PC-3 (cell line): ENCODE measurements around the gene NR3C1. TPM values are rescaled to one million over a fixed set of nuclear protein-coding genes. Genes with fewer than 3 reads are reported as not detected.
A peak's percentile ranks its signal among the peaks of the same experiment; 100 is the strongest.

Source experiments
- ATAC-seq: fragments of 200-7000 bp; cut with Tn5 transposase; 2 replicates; pipeline ENCODE4 v1.9.1; 2020; ENCODE audit warnings: mild to moderate bottlenecking, moderate library complexity
- BruUV-seq: library from RNA; stranded (reverse); fragments of 400-500 nt; replicated peaks from 2 replicates; lab custom pipeline; 2021; lab: Mats Ljungman, UMichigan
- CTCF ChIA-PET: fragments of 300-600 bp; sonication (Branson Sonifier 250); formaldehyde crosslinking; loops from one replicate; lab custom pipeline; 2022; ENCODE audit warnings: antibody characterized with exemption; lab: Charles Lee
- POLR2A ChIA-PET: fragments of 300-600 bp; sonication (Branson Sonifier 250); formaldehyde crosslinking; loops from one replicate; lab custom pipeline; 2022; ENCODE audit warnings: antibody characterized with exemption; ENCODE audit not compliant: unreplicated experiment; lab: Charles Lee
- DNase-seq: peaks from one replicate; pipeline ENCODE4 v3.0.0-alpha.2; 2015
- H2AFZ ChIP-seq: fragments of 300-600 bp; sonication (generic); 2 replicates; pipeline ENCODE4 v1.6.0; 2016; ENCODE audit warnings: antibody characterized with exemption, low read length
- H3F3A ChIP-seq: fragments of 300-600 bp; sonication (generic); one replicate; pipeline ENCODE4 v1.6.0; 2017; ENCODE audit warnings: antibody characterized with exemption, low read length, control low read depth, mild to moderate bottlenecking; ENCODE audit not compliant: unreplicated experiment
- H3K27ac ChIP-seq: fragments of 300-600 bp; sonication (generic); 2 replicates; pipeline ENCODE4 v1.5.1; 2016; ENCODE audit warnings: mild to moderate bottlenecking, low read length
- H3K27me3 ChIP-seq: fragments of 300-600 bp; sonication (generic); 2 replicates; pipeline ENCODE4 v1.6.1; 2016; ENCODE audit warnings: low read length, mixed read lengths
- H3K36me3 ChIP-seq: fragments of 300-600 bp; sonication (generic); 2 replicates; pipeline ENCODE4 v1.6.1; 2016; ENCODE audit warnings: low read depth, mixed run types, low read length, mixed read lengths
- H3K4me1 ChIP-seq: fragments of 300-600 bp; sonication (generic); 2 replicates; pipeline ENCODE4 v1.5.1; 2016; ENCODE audit warnings: low read length; ENCODE audit not compliant: insufficient read depth
- H3K4me2 ChIP-seq: fragments of 300-600 bp; sonication (generic); 2 replicates; pipeline ENCODE4 v1.6.0; 2016; ENCODE audit warnings: low read length
- H3K4me3 ChIP-seq: fragments of 300-600 bp; sonication (generic); 2 replicates; pipeline ENCODE4 v1.5.1; 2016; ENCODE audit warnings: mild to moderate bottlenecking, low read length, mixed read lengths
- H3K79me2 ChIP-seq: fragments of 300-600 bp; sonication (generic); 2 replicates; pipeline ENCODE4 v1.6.1; 2017; ENCODE audit warnings: low read length, mixed read lengths
- H3K9ac ChIP-seq: fragments of 300-600 bp; sonication (generic); 2 replicates; pipeline ENCODE4 v1.6.0; 2016; ENCODE audit warnings: mild to moderate bottlenecking, low read length
- H3K9me2 ChIP-seq: fragments of 300-600 bp; sonication (generic); replicated peaks from 2 replicates; pipeline ENCODE4 v1.6.1; 2016; ENCODE audit warnings: mixed run types, low read length, mixed read lengths
- H3K9me3 ChIP-seq: fragments of 300-600 bp; sonication (generic); 2 replicates; pipeline ENCODE4 v1.6.1; 2016; ENCODE audit warnings: low read length, mixed read lengths
- H4K20me1 ChIP-seq: fragments of 300-600 bp; sonication (generic); 2 replicates; pipeline ENCODE4 v1.6.1; 2016; ENCODE audit warnings: low read length, mixed read lengths
- CTCF ChIP-seq: fragments of 300-600 bp; sonication (generic); conservative IDR thresholded peaks from 2 replicates; pipeline ENCODE4 v1.5.1; 2017; ENCODE audit warnings: antibody characterized with exemption, low read depth, mild to moderate bottlenecking, low read length
- EZH2 ChIP-seq: fragments of 300-600 bp; sonication (generic); IDR thresholded peaks from one replicate; pipeline ENCODE4 v1.6.1; 2017; ENCODE audit warnings: antibody characterized with exemption, mild to moderate bottlenecking, low read length; ENCODE audit not compliant: unreplicated experiment
- EZH2phosphoT487 ChIP-seq: fragments of 300-600 bp; sonication (generic); IDR thresholded peaks from 2 replicates; pipeline ENCODE4 v1.6.1; 2018; ENCODE audit warnings: mild to moderate bottlenecking, antibody characterized with exemption, low read length, borderline replicate concordance
- intact Hi-C: fragments of 100-400 bp; cut with micrococcal nuclease; formaldehyde crosslinking; loops from 2 replicates; pipeline ENCODE4 v1.9.0; 2023
- total RNA-seq: library from RNA; depleted of rRNA; stranded (reverse); fragments of >200 nt; gene quantifications from 2 replicates; pipeline ENCODE4 v1.2.3, GENCODE V29; 2014

NR3C1 gene
- total RNA-seq, 1 experiment from 2014 or later: 13.0 TPM

GRCh38 chr5:143251946-143252345 lies 151.5 kb downstream of the NR3C1 start:
- Histone ChIP-seq H3F3A (no peaks in the 10 kb centered on the region), H3K4me3 (no peak overlapping the region), H3K4me1 (peaks cover 23% of the 10 kb centered on the region), H3K4me2 (no peak overlapping the region), H3K9me2 (no peaks in the 10 kb centered on the region), H3K27ac (no peak overlapping the region), H3K9me3 (no peaks in the 10 kb centered on the region), H3K9ac (no peak overlapping the region), H2AFZ (no peak overlapping the region), H3K27me3 (no peaks in the 10 kb centered on the region), H3K79me2 (no peaks in the 10 kb centered on the region), H4K20me1 (no peaks in the 10 kb centered on the region), H3K36me3 (no peaks in the 10 kb centered on the region)
- no peak for ATAC-seq
- intact Hi-C loops: no loop called here
- ChIA-PET CTCF (no interaction called here), POLR2A (interaction anchor here (0.7 kb wide), 1 partner anchor 140 kb away, joined by 33 read pairs; no protein-coding TSS in a partner anchor)
- DNase-seq: no peak
- TF ChIP-seq CTCF (no peak), EZH2phosphoT487 (no peak), EZH2 (no peak)
- no TSS peak for BruUV-seq

GRCh38 chr5:143251190-143251589 lies 152.3 kb downstream of the NR3C1 start:
- Histone ChIP-seq H3K9me2 (no peaks in the 10 kb centered on the region), H4K20me1 (no peaks in the 10 kb centered on the region), H3K4me1 (peaks cover 28% of the 10 kb centered on the region), H3K36me3 (no peaks in the 10 kb centered on the region), H3K4me3 (no peak overlapping the region), H3K9ac (no peak overlapping the region), H3K79me2 (no peaks in the 10 kb centered on the region), H3K27me3 (no peaks in the 10 kb centered on the region), H3K9me3 (no peaks in the 10 kb centered on the region), H3K4me2 (no peak overlapping the region), H3F3A (no peaks in the 10 kb centered on the region), H2AFZ (no peak overlapping the region), H3K27ac (no peak overlapping the region)
- DNase-seq (no peak), ATAC-seq (no peak)
- CTCF ChIA-PET: no interaction called here
- TF ChIP-seq EZH2phosphoT487: no peak
- TF ChIP-seq CTCF: no peak
- no peak for TF ChIP-seq EZH2
- intact Hi-C loops: no loop called here
- POLR2A ChIA-PET: no interaction called here
- BruUV-seq: no TSS peak

- peak; percentile 9 for DNase-seq
- H3K79me2 ChIP-seq: no peaks in the 10 kb centered on the region
- H3K27ac ChIP-seq: peak overlapping the region; percentile 74
- no peaks in the 10 kb centered on the region for H3K9me3 ChIP-seq
- POLR2A ChIA-PET: interaction anchor here (0.5 to 0.6 kb wide), 2 partner anchors 28 to 76 kb away, joined by 3 to 5 read pairs; no protein-coding TSS in a partner anchor
- no peaks in the 10 kb centered on the region for H3K27me3 ChIP-seq
- ATAC-seq: no peak
- H3K4me3 ChIP-seq: no peak overlapping the region
- H2AFZ ChIP-seq: no peak overlapping the region
- H3K9ac ChIP-seq: no peak overlapping the region
- H3K4me1 ChIP-seq: peaks cover 40% of the 10 kb centered on the region
- TF ChIP-seq EZH2phosphoT487 (no peak), EZH2 (no peak), CTCF (no peak)
- CTCF ChIA-PET: no interaction called here
- intact Hi-C loops: no loop called here
- no TSS peak for BruUV-seq
- H3F3A ChIP-seq: no peaks in the 10 kb centered on the region
- H3K36me3 ChIP-seq: no peaks in the 10 kb centered on the region
- H4K20me1 ChIP-seq: no peaks in the 10 kb centered on the region
- H3K4me2 ChIP-seq: no peak overlapping the region
- H3K9me2 ChIP-seq: no peaks in the 10 kb centered on the region
Measured at GRCh38 chr5:143249851-143250250, 153.6 kb downstream of the NR3C1 start.
